ENCODE results near the gene KLHL10.

The KLHL10 gene

DNA sequence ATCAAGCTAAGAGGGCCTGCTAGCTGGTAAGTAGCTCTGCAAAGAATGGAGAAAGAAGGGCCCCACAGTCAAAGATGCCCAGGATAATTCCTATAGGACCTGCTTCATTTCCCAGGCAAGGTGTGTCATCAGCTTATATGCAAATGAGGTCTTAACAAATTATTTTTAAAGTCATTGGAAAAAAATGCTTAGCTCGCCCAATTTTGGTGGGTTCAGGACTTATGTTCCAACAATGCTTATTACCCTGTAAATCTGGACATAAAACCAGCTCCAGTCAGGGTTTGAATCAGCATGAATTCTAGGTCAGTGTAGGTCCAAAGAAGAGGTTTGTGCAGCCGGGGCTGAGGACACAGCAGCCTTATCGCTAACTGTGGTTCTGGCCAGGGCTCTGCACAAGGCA, 55.8 kb downstream of the KLHL10 start:
- H3K9me3 Mint-ChIP-seq = no peaks in the 10 kb centered on the region
- no peak overlapping the region for H3K4me3 Mint-ChIP-seq
- H3K4me1 Mint-ChIP-seq = no peaks in the 10 kb centered on the region
- no peak overlapping the region for H3K27ac Mint-ChIP-seq
- ATAC-seq = no peak
- H3K27me3 Mint-ChIP-seq = no peaks in the 10 kb centered on the region
- H3K36me3 Mint-ChIP-seq = peaks cover 56% of the 10 kb centered on the region

DNA sequence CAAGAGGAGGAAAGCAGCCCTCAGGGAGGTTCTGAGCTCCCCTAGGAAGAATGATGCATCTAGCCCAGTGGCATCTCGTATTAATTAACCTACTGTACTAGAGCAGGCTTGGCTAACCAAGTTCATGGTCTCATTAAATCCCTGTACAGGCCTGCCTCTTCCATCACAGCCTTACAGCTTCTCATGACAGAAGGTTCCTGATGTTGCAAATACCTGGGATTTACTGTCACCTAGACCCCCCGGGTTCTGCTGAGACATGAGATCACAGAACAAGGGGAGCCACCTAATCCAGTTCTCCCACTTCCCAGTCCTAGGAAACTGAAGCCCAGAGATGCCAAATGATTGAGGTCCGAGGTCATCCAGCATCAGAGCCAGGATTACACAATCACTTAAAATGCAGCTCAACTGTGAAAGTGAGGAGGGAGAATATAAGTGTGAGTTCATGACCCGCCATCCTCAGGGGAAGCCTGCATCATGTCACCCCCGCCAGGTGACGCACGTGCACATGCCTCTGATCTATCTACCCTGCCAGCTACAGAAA, 57.2 kb downstream of the KLHL10 start:
- H3K4me3 Mint-ChIP-seq = no peak overlapping the region
- H3K4me1 Mint-ChIP-seq = no peaks in the 10 kb centered on the region
- ATAC-seq = no peak
- peaks cover 64% of the 10 kb centered on the region for H3K36me3 Mint-ChIP-seq
- no peak overlapping the region for H3K27ac Mint-ChIP-seq
- no peaks in the 10 kb centered on the region for H3K27me3 Mint-ChIP-seq
- H3K9me3 Mint-ChIP-seq = no peaks in the 10 kb centered on the region

DNA sequence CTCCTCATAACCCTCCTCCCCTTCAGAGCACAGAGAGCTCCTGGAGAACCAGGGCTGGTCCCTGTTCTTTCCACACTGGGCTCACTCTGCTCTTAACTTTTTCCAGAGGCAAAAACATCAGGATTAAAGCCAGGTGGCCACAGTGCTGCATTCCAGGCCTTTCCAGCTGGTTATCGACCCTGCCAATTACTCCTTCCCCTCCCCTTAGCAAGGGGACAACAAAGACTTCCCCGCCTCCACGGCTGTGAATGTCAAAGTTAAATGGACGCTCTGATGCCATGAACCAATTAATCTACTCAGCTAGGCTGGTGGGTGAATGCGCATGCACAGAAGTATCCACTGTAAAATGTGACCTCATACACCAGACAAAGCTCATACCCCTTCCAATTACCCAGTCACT, 58.0 kb downstream of the KLHL10 start:
- Mint-ChIP-seq H3K36me3 (peaks cover 69% of the 10 kb centered on the region), H3K27ac (no peak overlapping the region), H3K4me1 (no peaks in the 10 kb centered on the region), H3K9me3 (no peaks in the 10 kb centered on the region), H3K4me3 (no peak overlapping the region), H3K27me3 (no peaks in the 10 kb centered on the region)
- ATAC-seq = no peak

DNA sequence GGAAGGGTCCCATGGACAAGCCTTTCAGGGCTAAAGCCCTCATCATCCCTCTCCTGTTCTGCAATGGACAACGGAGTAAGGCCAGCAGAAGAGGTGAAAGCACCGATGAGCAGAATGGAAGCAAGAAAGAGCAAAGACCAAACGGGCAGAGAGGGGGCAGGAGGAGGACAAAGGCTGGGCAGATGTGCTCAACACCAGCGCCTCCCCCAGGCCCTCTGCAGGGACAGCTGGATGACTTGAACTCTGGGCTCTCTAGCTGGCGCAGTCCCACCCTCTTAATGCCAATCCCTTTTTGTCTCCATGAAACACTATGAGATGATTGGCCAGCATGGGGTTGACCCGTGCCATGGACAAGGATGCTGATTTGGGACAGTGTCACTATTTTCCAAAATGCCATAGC, 59.1 kb downstream of the KLHL10 start:
- H3K9me3 Mint-ChIP-seq = no peaks in the 10 kb centered on the region
- H3K27me3 Mint-ChIP-seq = no peaks in the 10 kb centered on the region
- H3K36me3 Mint-ChIP-seq = peaks cover 78% of the 10 kb centered on the region
- no peak overlapping the region for H3K27ac Mint-ChIP-seq
- ATAC-seq = no peak
- no peak overlapping the region for H3K4me3 Mint-ChIP-seq
- no peaks in the 10 kb centered on the region for H3K4me1 Mint-ChIP-seq
